ENCODE results near the gene TICRR. TPM values are rescaled to one million over a fixed set of nuclear protein-coding genes. Genes with fewer than 3 reads are reported as not detected.

TICRR gene
- total and polyA plus RNA-seq, 2 of the 13 experiments (the other 11 are each of a cell fraction or from before 2014, with no cell fraction given), result 4.1 to 14.3 TPM

DNA sequence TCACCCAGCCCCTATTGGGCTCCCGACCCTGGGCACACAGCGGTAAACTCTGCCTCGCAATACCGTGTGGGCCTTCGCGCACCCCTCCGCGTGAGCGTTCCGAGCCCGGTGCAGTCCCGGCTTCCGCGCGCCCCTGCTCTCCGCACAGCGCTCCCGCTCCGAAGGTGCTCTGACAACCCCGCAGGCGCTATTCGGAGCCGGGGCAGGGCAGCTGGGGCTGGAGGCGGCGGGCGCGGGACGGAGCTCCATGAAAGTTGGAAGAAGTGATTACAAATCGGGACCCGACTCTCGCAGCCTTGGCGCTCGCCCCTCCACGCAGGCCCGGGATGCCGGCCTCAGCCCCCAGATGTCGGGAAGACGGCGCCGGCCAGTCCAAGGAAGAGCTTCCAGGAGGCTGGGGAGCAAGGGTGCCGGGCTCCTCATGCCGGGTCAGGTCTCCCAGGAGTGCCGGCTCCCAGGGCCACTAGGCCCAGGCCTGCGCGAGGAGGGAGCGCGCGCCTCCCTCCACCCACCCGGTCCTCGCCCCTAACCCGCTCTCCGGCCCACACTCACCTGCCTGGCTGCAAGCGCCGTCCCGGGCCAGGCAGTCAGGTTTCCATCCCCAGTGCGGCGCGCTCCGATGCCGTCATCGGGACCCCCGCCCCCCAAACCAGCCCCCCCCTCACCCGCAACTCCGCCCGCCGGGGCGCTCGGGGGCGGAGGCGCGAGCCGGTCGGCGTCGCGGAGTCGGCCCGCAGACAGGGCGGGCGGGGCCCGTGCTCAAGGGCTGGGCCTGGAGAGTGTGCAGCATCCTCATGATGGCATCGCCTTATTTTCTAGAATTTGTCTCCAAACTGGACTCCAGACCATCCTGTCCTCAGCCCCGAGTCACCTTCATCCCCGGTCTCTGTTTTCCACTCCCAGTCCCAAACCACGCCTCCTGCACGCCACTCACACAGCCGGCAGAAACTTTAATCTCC, 79.9 kb downstream of the TICRR start, which contains the start of gene KIF7 (continued):
- TF ChIP-seq ZNF687 (CRISPR knock-in tag; IDR thresholded peaks at IDR 0.05), result peak; percentile 82
- TF ChIP-seq, protein P1, sequence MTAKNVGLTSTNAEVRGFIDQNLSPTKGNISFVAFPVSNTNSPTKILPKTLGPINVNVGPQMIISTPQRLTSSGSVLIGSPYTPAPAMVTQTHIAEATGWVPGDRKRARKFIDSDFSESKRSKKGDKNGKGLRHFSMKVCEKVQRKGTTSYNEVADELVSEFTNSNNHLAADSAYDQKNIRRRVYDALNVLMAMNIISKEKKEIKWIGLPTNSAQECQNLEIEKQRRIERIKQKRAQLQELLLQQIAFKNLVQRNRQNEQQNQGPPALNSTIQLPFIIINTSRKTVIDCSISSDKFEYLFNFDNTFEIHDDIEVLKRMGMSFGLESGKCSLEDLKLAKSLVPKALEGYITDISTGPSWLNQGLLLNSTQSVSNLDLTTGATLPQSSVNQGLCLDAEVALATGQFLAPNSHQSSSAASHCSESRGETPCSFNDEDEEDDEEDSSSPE (CRISPR knock-in tag; IDR thresholded peaks at IDR 0.05), result no peak; the same call in none of the 2 replicates
- no peak for TF ChIP-seq FOSL2 (CRISPR knock-in tag; IDR thresholded peaks at IDR 0.05)
- TF ChIP-seq MTA1 (CRISPR knock-in tag; IDR thresholded peaks at IDR 0.05; ENCODE audit: borderline replicate concordance), result no peak
